B cell (primary cell): ENCODE measurements around the gene CDH13. TPM values are rescaled to one million over a fixed set of nuclear protein-coding genes. Genes with fewer than 3 reads are reported as not detected.

Experiments
- ATAC-seq: fragments of 200-7000 bp; cut with Tn5 transposase; one replicate; pipeline ENCODE4 v1.10.0; 2021; ENCODE audit warnings: low read depth, mild to moderate bottlenecking, moderate number of reproducible peaks, moderate library complexity
- CTCF ChIA-PET: fragments of 350-600 bp; sonication (Branson Sonifier 250); formaldehyde crosslinking; loops from one replicate; lab custom pipeline; 2021; ENCODE audit warnings: antibody characterized with exemption, inconsistent platforms; lab: Charles Lee
- POLR2A ChIA-PET: fragments of 350-600 bp; sonication (Branson Sonifier 250); formaldehyde crosslinking; loops from one replicate; lab custom pipeline; 2021; ENCODE audit warnings: antibody characterized with exemption; lab: Charles Lee
- DNase-seq: peaks from one replicate; pipeline ENCODE4 v3.0.0; 2013
- H2AFZ ChIP-seq: 2 replicates; pipeline ENCODE4 v1.6.1; 2012; ENCODE audit warnings: mild to moderate bottlenecking, low read depth, low read length; ENCODE audit not compliant: insufficient read depth, poor library complexity, severe bottlenecking
- H3K27ac ChIP-seq, 2 donors: 1 replicate in 1 of 2; 2 replicates in 1 of 2; pipeline ENCODE4 v1.5.1; 2012 to 2013; ENCODE audit warnings: low read length in 2 of 2, mild to moderate bottlenecking in 2 of 2, moderate library complexity in 1 of 2
- H3K27me3 ChIP-seq, 4 experiments: fragments of 200-600 bp in 1 of 4; sonication (generic) in 1 of 4; replicated peaks in 1 of 4; 1 replicate in 2 of 4; 2 replicates in 2 of 4; pipeline versions ENCODE4 v1.6.1 to v1.7.0; 2013 to 2016; ENCODE audit warnings: low read length in 3 of 4, mild to moderate bottlenecking in 2 of 4, mixed read lengths in 1 of 4, moderate library complexity in 1 of 4; ENCODE audit not compliant: insufficient read depth in 4 of 4, control insufficient read depth in 3 of 4; ENCODE audit errors: control extremely low read depth in 1 of 4
- H3K36me3 ChIP-seq, 2 experiments: replicated peaks in 1 of 2; 1 replicate in 1 of 2; 2 replicates in 1 of 2; pipeline versions ENCODE4 v1.6.1 to v1.7.1; 2013; ENCODE audit warnings: low read length in 1 of 2; ENCODE audit not compliant: insufficient read depth in 2 of 2, control insufficient read depth in 1 of 2; ENCODE audit errors: control extremely low read depth in 1 of 2, extremely low read depth in 1 of 2
- H3K4me1 ChIP-seq, 2 donors: fragments of 200-600 bp in 1 of 2; sonication (generic) in 1 of 2; 1 replicate in 1 of 2; 2 replicates in 1 of 2; pipeline versions ENCODE4 v1.5.1 to v1.6.1; 2013 to 2017; ENCODE audit warnings: low read length in 2 of 2; ENCODE audit not compliant: control insufficient read depth in 2 of 2, insufficient read depth in 2 of 2
- H3K4me2 ChIP-seq: replicated peaks from 2 replicates; pipeline ENCODE3; 2012; ENCODE audit warnings: mild to moderate bottlenecking, low read depth, low read length; ENCODE audit not compliant: poor library complexity, severe bottlenecking
- H3K4me3 ChIP-seq, 5 experiments: fragments of 200-600 bp in 1 of 5; sonication (generic) in 1 of 5; 1 replicate in 3 of 5; 2 replicates in 2 of 5; pipeline versions ENCODE4 v1.5.1 to v1.7.0; 2011 to 2016; ENCODE audit warnings: low read length in 4 of 5, mild to moderate bottlenecking in 4 of 5, low read depth in 2 of 5, control low read depth in 1 of 5, moderate library complexity in 1 of 5; ENCODE audit not compliant: insufficient read depth in 1 of 5; ENCODE audit errors: control extremely low read depth in 1 of 5, extremely low read depth in 1 of 5
- H3K79me2 ChIP-seq: fragments of 200-600 bp; sonication (generic); one replicate; pipeline ENCODE4 v1.6.0; 2016; ENCODE audit warnings: low read length; ENCODE audit not compliant: control insufficient read depth, insufficient read depth
- H3K9ac ChIP-seq: fragments of 200-600 bp; sonication (generic); 2 replicates; pipeline ENCODE4 v1.6.1; 2017; ENCODE audit warnings: mild to moderate bottlenecking, low read length, moderate library complexity
- H3K9me3 ChIP-seq, 3 donors: one replicate each; pipeline versions ENCODE4 v1.6.1 to v1.7.1; 2013; ENCODE audit warnings: low read length in 2 of 3; ENCODE audit not compliant: control insufficient read depth in 2 of 3, insufficient read depth in 1 of 3; ENCODE audit errors: control extremely low read depth in 1 of 3
- H4K20me1 ChIP-seq: 2 replicates; pipeline ENCODE4 v1.6.0; 2012; ENCODE audit warnings: mild to moderate bottlenecking, low read length; ENCODE audit not compliant: insufficient read depth, control insufficient read depth, poor library complexity, severe bottlenecking
- H3K27ac Mint-ChIP-seq: one replicate; pipeline ENCODE4 v1.8.0; 2021; ENCODE audit warnings: mixed read lengths
- H3K27me3 Mint-ChIP-seq: one replicate; pipeline ENCODE4 v1.8.0; 2021; ENCODE audit warnings: mixed read lengths
- H3K4me1 Mint-ChIP-seq: one replicate; pipeline ENCODE4 v1.8.0; 2021; ENCODE audit warnings: mixed read lengths
- H3K4me3 Mint-ChIP-seq: one replicate; pipeline ENCODE4 v1.8.0; 2021; ENCODE audit warnings: mixed read lengths
- H3K9me3 Mint-ChIP-seq: one replicate; pipeline ENCODE4 v1.8.0; 2022; ENCODE audit warnings: mixed read lengths; ENCODE audit not compliant: insufficient read depth
- CTCF ChIP-seq: fragments of 200-600 bp; IDR thresholded peaks from one replicate; pipeline ENCODE4 v1.8.0; 2022; ENCODE audit warnings: antibody characterized with exemption, mild to moderate bottlenecking
- EZH2 ChIP-seq: IDR thresholded peaks from 2 replicates; pipeline ENCODE4 v1.6.1; 2012; ENCODE audit warnings: borderline replicate concordance, low read depth, mild to moderate bottlenecking, moderate library complexity, low read length; ENCODE audit not compliant: insufficient read depth, poor library complexity, severe bottlenecking
- WGBS: methylation state at CpG from one replicate; pipeline ENCODE4 v1.1.5; 2013; ENCODE audit warnings: missing lambda C conversion rate; ENCODE audit not compliant: insufficient coverage; 5-methylcytosine and 5-hydroxymethylcytosine counted together
- intact Hi-C: fragments of 100-400 bp; cut with micrococcal nuclease; formaldehyde crosslinking; loops from one replicate; pipeline ENCODE4 v1.10.0; 2022
- polyA plus RNA-seq: library from polyadenylated mRNA; depleted of rRNA; stranded (reverse); fragments of >200 nt; gene quantifications from 2 replicates; pipeline ENCODE4 v1.2.3, GENCODE V29; 2012
- total RNA-seq, 2 donors: library from RNA; stranded (reverse); fragments of 120-200 nt in 1 of 2; gene quantifications; 1 replicate in 1 of 2; 2 replicates in 1 of 2; pipeline versions ENCODE4 v1.2.3 to v1.2.4, GENCODE V29; 2013 to 2022

The CDH13 gene
- total and polyA plus RNA-seq, 2 donors (not counting 1 experiment from before 2014, with no cell fraction given) = not detected

- H3K27me3 Mint-ChIP-seq = peaks cover 23% of the 10 kb centered on the region
- 51% methylated on average over 4 of the region's 5 CpGs for WGBS
- H3K9ac ChIP-seq = no peak overlapping the region
- CTCF ChIA-PET = no interaction called here
- H3K9me3 ChIP-seq = no peaks in the 10 kb centered on the region
- H3K4me3 Mint-ChIP-seq = no peak overlapping the region
- H3K36me3 ChIP-seq = no peaks in the 10 kb centered on the region
- no peaks in the 10 kb centered on the region for H3K4me1 ChIP-seq
- intact Hi-C loops = no loop called here
- POLR2A ChIA-PET = no interaction called here
- no peaks in the 10 kb centered on the region for H4K20me1 ChIP-seq
- no peaks in the 10 kb centered on the region for H3K9me3 Mint-ChIP-seq
- no peak overlapping the region for H2AFZ ChIP-seq
- H3K79me2 ChIP-seq = no peaks in the 10 kb centered on the region
- ATAC-seq (no peak), DNase-seq (no peak)
- H3K27ac Mint-ChIP-seq = no peak overlapping the region
- no peaks in the 10 kb centered on the region for H3K27me3 ChIP-seq
- no peak overlapping the region for H3K27ac ChIP-seq
- H3K4me2 ChIP-seq = no peak overlapping the region
- H3K4me3 ChIP-seq = no peak overlapping the region
- TF ChIP-seq CTCF (no peak), EZH2 (no peak)
- H3K4me1 Mint-ChIP-seq = no peaks in the 10 kb centered on the region
Observed at GRCh38 chr16:83581994-83582747, 955.4 kb downstream of the CDH13 start.

GRCh38 chr16:83586036-83586435, 959.3 kb downstream of the CDH13 start:
- CTCF ChIA-PET = no interaction called here
- WGBS = 84% methylated on average over 13 of the region's 13 CpGs

More at GRCh38 chr16:83586036-83586435, 959.3 kb downstream of the CDH13 start:
- Histone ChIP-seq H3K9me3 (peaks cover 0 to 3% (median 0%) of the 10 kb centered on the region in 3 donors), H3K4me3 (no peak overlapping the region), H4K20me1 (no peaks in the 10 kb centered on the region), H3K36me3 (no peaks in the 10 kb centered on the region), H3K79me2 (no peaks in the 10 kb centered on the region), H3K4me2 (no peak overlapping the region), H2AFZ (no peak overlapping the region), H3K4me1 (no peaks in the 10 kb centered on the region), H3K27me3 (no peaks in the 10 kb centered on the region), H3K27ac (no peak overlapping the region), H3K9ac (no peak overlapping the region)
- Mint-ChIP-seq H3K27ac (no peak overlapping the region), H3K4me3 (no peak overlapping the region), H3K9me3 (no peaks in the 10 kb centered on the region), H3K27me3 (peaks cover 17% of the 10 kb centered on the region), H3K4me1 (no peaks in the 10 kb centered on the region)
- TF ChIP-seq EZH2 = no peak
- TF ChIP-seq CTCF = no peak
- ATAC-seq (no peak), DNase-seq (no peak)
- POLR2A ChIA-PET = no interaction called here
- intact Hi-C loops = no loop called here
